Neural progenitor cell (in vitro differentiated cells): Measurements from ENCODE around the gene ARSB. TPM values are rescaled to one million over a fixed set of nuclear protein-coding genes. Genes with fewer than 3 reads are reported as not detected.
"Not testable (repeated sequence)": the region's sequence is repeated elsewhere in the genome, so short reads cannot be mapped to it uniquely, and the experiment has no call there.

Experiments used
- DNase-seq: peaks from one replicate; pipeline ENCODE4 v3.0.0-alpha.2; 2016; ENCODE audit warnings: low spot score
- H2AFZ ChIP-seq: fragments of 200-600 bp; sonication (generic); replicated peaks from 2 replicates; pipeline ENCODE4 v1.6.1; 2016; ENCODE audit warnings: antibody characterized with exemption
- H3F3A ChIP-seq: fragments of 200-600 bp; sonication (generic); 2 replicates; pipeline ENCODE4 v1.6.1; 2016; ENCODE audit warnings: antibody characterized with exemption, low read depth
- H3K27ac ChIP-seq: fragments of 200-600 bp; sonication (generic); 2 replicates; pipeline ENCODE4 v1.5.1; 2016; ENCODE audit warnings: mild to moderate bottlenecking
- H3K27me3 ChIP-seq: fragments of 200-600 bp; sonication (generic); 2 replicates; pipeline ENCODE4 v1.6.1; 2016; ENCODE audit warnings: mild to moderate bottlenecking, moderate library complexity
- H3K36me3 ChIP-seq: fragments of 200-600 bp; sonication (generic); 2 replicates; pipeline ENCODE4 v1.5.1; 2016
- H3K4me1 ChIP-seq: fragments of 200-600 bp; sonication (generic); 2 replicates; pipeline ENCODE4 v1.6.1; 2016; ENCODE audit warnings: mixed run types
- H3K4me2 ChIP-seq: fragments of 200-600 bp; sonication (generic); 2 replicates; pipeline ENCODE4 v1.6.1; 2016
- H3K4me3 ChIP-seq: fragments of 200-600 bp; sonication (generic); 2 replicates; pipeline ENCODE4 v1.5.1; 2016
- H3K79me2 ChIP-seq: fragments of 200-600 bp; sonication (generic); 2 replicates; pipeline ENCODE4 v1.6.1; 2016; ENCODE audit warnings: low read depth
- H3K9ac ChIP-seq: fragments of 200-600 bp; sonication (generic); 2 replicates; pipeline ENCODE4 v1.6.1; 2016
- H3K9me3 ChIP-seq: fragments of 200-600 bp; sonication (generic); 2 replicates; pipeline ENCODE4 v1.5.1; 2016; ENCODE audit warnings: low read depth
- H4K20me1 ChIP-seq: fragments of 200-600 bp; sonication (generic); 2 replicates; pipeline ENCODE4 v1.6.1; 2016; ENCODE audit warnings: low read depth
- H3K27ac Mint-ChIP-seq: 3 replicates; pipeline ENCODE4 v1.8.0; 2021; ENCODE audit warnings: mixed read lengths
- H3K27me3 Mint-ChIP-seq: 2 replicates; pipeline ENCODE4 v1.8.0; 2022; ENCODE audit warnings: low read depth, mild to moderate bottlenecking, inconsistent platforms, moderate library complexity, mixed read lengths; ENCODE audit not compliant: insufficient read depth
- H3K36me3 Mint-ChIP-seq: 3 replicates; pipeline ENCODE4 v1.8.0; 2021; ENCODE audit warnings: mixed read lengths
- H3K4me1 Mint-ChIP-seq: 3 replicates; pipeline ENCODE4 v1.8.0; 2021; ENCODE audit warnings: mixed read lengths
- H3K4me3 Mint-ChIP-seq: 3 replicates; pipeline ENCODE4 v1.8.0; 2021; ENCODE audit warnings: mild to moderate bottlenecking, moderate library complexity, mixed read lengths
- H3K9me3 Mint-ChIP-seq: 3 replicates; pipeline ENCODE4 v1.8.0; 2020; ENCODE audit warnings: mixed read lengths
- CTCF ChIP-seq: fragments of 200-600 bp; sonication (generic); IDR thresholded peaks from 2 replicates; pipeline ENCODE4 v1.5.1; 2017; ENCODE audit warnings: antibody characterized with exemption, mild to moderate bottlenecking
- EZH2 ChIP-seq: fragments of 200-600 bp; sonication (generic); IDR thresholded peaks from 2 replicates; pipeline ENCODE4 v1.6.1; 2017; ENCODE audit warnings: antibody characterized with exemption, mild to moderate bottlenecking, moderate library complexity
- EZH2phosphoT487 ChIP-seq: fragments of 200-600 bp; sonication (generic); IDR thresholded peaks from 2 replicates; pipeline ENCODE4 v1.6.1; 2017; ENCODE audit warnings: antibody characterized with exemption
- total RNA-seq: library from RNA; depleted of rRNA; stranded (reverse); fragments of >200 nt; gene quantifications from 2 replicates; pipeline ENCODE4 v1.2.3, GENCODE V29; 2015; ENCODE audit warnings: low replicate concordance

The ARSB gene
- total RNA-seq, 1 donor from 2014 or later = 15.3 TPM

GRCh38 chr5:78734950-78735349 lies 250.2 kb downstream of the ARSB start:
- H3K27me3 Mint-ChIP-seq = no peaks in the 10 kb centered on the region
- no peaks in the 10 kb centered on the region for H3K79me2 ChIP-seq
- H3K9me3 ChIP-seq = no peaks in the 10 kb centered on the region
- H3K4me1 ChIP-seq = peaks cover 15% of the 10 kb centered on the region
- H2AFZ ChIP-seq = no peak overlapping the region
- no peak overlapping the region for H3K27ac ChIP-seq
- DNase-seq = no peak
- H3K27ac Mint-ChIP-seq = no peak overlapping the region
- no peak overlapping the region for H3K9ac ChIP-seq
- no peak overlapping the region for H3K4me2 ChIP-seq
- H3K9me3 Mint-ChIP-seq = peaks cover 8% of the 10 kb centered on the region
- no peak overlapping the region for H3K4me3 Mint-ChIP-seq
- H4K20me1 ChIP-seq = no peaks in the 10 kb centered on the region
- no peak overlapping the region for H3K4me3 ChIP-seq
- TF ChIP-seq EZH2 = no peak
- no peak for TF ChIP-seq EZH2phosphoT487
- TF ChIP-seq CTCF = no peak
- H3K27me3 ChIP-seq = no peaks in the 10 kb centered on the region
- H3K36me3 ChIP-seq = no peaks in the 10 kb centered on the region
- H3K4me1 Mint-ChIP-seq = peaks cover 17% of the 10 kb centered on the region
- H3F3A ChIP-seq = no peaks in the 10 kb centered on the region
- H3K36me3 Mint-ChIP-seq = no peaks in the 10 kb centered on the region

- no peak for DNase-seq
- Histone ChIP-seq H3K27ac (no peak overlapping the region), H3K36me3 (no peaks in the 10 kb centered on the region), H3F3A (no peaks in the 10 kb centered on the region), H2AFZ (no peak overlapping the region), H3K4me1 (peaks cover 15% of the 10 kb centered on the region), H3K9ac (no peak overlapping the region), H3K4me2 (no peak overlapping the region), H3K27me3 (no peaks in the 10 kb centered on the region), H3K79me2 (no peaks in the 10 kb centered on the region), H4K20me1 (no peaks in the 10 kb centered on the region), H3K9me3 (no peaks in the 10 kb centered on the region), H3K4me3 (no peak overlapping the region)
- no peak overlapping the region for H3K4me3 Mint-ChIP-seq
- peaks cover 8% of the 10 kb centered on the region for H3K9me3 Mint-ChIP-seq
- no peaks in the 10 kb centered on the region for H3K27me3 Mint-ChIP-seq
- TF ChIP-seq EZH2phosphoT487 (no peak), EZH2 (no peak), CTCF (no peak)
- H3K27ac Mint-ChIP-seq = no peak overlapping the region
- peaks cover 17% of the 10 kb centered on the region for H3K4me1 Mint-ChIP-seq
- H3K36me3 Mint-ChIP-seq = no peaks in the 10 kb centered on the region
Measured at GRCh38 chr5:78734094-78734845, 250.8 kb downstream of the ARSB start.

GRCh38 chr5:78732721-78733120 lies 252.4 kb downstream of the ARSB start:
- not testable (repeated sequence) for H3K27me3 Mint-ChIP-seq, H3K4me2 ChIP-seq, H3K27ac ChIP-seq, H2AFZ ChIP-seq, H3K79me2 ChIP-seq, H3F3A ChIP-seq, H3K27ac Mint-ChIP-seq, H3K9me3 Mint-ChIP-seq, H3K27me3 ChIP-seq, H3K9ac ChIP-seq, H3K4me3 Mint-ChIP-seq, H4K20me1 ChIP-seq, H3K4me1 ChIP-seq, H3K9me3 ChIP-seq, H3K4me3 ChIP-seq, DNase-seq, H3K36me3 Mint-ChIP-seq, H3K36me3 ChIP-seq
- peaks cover 13% of the 10 kb centered on the region for H3K4me1 Mint-ChIP-seq

- no peaks in the 10 kb centered on the region for H3K27me3 Mint-ChIP-seq
- no peaks in the 10 kb centered on the region for H3K36me3 Mint-ChIP-seq
Measured at GRCh38 chr5:78731884-78732283, 253.2 kb downstream of the ARSB start.

More at GRCh38 chr5:78731884-78732283, 253.2 kb downstream of the ARSB start:
- Histone ChIP-seq H3K4me1 (peaks cover 8% of the 10 kb centered on the region), H4K20me1 (no peaks in the 10 kb centered on the region), H3K27ac (no peak overlapping the region), H3F3A (no peaks in the 10 kb centered on the region), H3K4me2 (no peak overlapping the region), H3K36me3 (no peaks in the 10 kb centered on the region), H3K4me3 (no peak overlapping the region), H3K9me3 (no peaks in the 10 kb centered on the region), H3K9ac (no peak overlapping the region), H2AFZ (no peak overlapping the region), H3K27me3 (no peaks in the 10 kb centered on the region), H3K79me2 (no peaks in the 10 kb centered on the region)
- peaks cover 14% of the 10 kb centered on the region for H3K4me1 Mint-ChIP-seq
- H3K9me3 Mint-ChIP-seq = peaks cover 8% of the 10 kb centered on the region
- no peak overlapping the region for H3K27ac Mint-ChIP-seq
- no peak for DNase-seq
- no peak overlapping the region for H3K4me3 Mint-ChIP-seq
- TF ChIP-seq CTCF (no peak), EZH2phosphoT487 (no peak), EZH2 (no peak)
